NB4 (cell line): ENCODE results near the gene NLRC3.

Source experiments
- POLR2A ChIP-seq: IDR thresholded peaks from 2 replicates; pipeline ENCODE4 v1.6.1; 2011; ENCODE audit warnings: mild to moderate bottlenecking; ENCODE audit not compliant: insufficient read length; ENCODE audit errors: extremely low read depth
- TF ChIP-seq, protein P1 (sequence below): IDR thresholded peaks from one replicate; pipeline ENCODE4 v1.5.1; 2012; ENCODE audit warnings: low read depth, low read length
- TF ChIP-seq, protein P2 (sequence below): IDR thresholded peaks from 2 replicates; pipeline ENCODE4 v1.6.1; 2011; ENCODE audit warnings: low read depth, low read length

DNA sequence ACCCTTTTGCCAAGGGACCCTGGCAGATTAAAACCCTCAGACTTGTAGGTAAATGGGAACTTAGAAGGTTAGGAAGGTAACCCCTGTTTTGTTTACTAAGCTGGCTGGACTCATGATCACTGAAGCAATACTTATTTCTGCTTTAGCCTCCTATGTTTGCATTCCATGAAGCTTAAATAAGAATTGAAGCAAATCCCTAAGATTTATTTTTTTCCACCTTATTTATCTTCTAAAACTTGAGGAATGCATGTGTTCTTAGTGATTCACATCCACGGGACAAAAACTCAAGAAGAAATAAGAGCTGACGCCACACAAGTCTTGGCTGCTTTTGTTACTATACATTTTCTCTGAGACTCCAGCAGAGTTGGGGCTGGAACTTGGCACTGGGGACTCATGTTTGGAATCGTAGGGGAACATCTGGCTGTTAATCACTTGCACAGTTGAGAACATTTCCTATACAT is 40.9 kb downstream of the NLRC3 start:
- TF ChIP-seq, protein P1, sequence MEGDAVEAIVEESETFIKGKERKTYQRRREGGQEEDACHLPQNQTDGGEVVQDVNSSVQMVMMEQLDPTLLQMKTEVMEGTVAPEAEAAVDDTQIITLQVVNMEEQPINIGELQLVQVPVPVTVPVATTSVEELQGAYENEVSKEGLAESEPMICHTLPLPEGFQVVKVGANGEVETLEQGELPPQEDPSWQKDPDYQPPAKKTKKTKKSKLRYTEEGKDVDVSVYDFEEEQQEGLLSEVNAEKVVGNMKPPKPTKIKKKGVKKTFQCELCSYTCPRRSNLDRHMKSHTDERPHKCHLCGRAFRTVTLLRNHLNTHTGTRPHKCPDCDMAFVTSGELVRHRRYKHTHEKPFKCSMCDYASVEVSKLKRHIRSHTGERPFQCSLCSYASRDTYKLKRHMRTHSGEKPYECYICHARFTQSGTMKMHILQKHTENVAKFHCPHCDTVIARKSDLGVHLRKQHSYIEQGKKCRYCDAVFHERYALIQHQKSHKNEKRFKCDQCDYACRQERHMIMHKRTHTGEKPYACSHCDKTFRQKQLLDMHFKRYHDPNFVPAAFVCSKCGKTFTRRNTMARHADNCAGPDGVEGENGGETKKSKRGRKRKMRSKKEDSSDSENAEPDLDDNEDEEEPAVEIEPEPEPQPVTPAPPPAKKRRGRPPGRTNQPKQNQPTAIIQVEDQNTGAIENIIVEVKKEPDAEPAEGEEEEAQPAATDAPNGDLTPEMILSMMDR = no peak
- no peak for TF ChIP-seq POLR2A
- TF ChIP-seq, protein P2, sequence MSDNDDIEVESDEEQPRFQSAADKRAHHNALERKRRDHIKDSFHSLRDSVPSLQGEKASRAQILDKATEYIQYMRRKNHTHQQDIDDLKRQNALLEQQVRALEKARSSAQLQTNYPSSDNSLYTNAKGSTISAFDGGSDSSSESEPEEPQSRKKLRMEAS = no peak
